GM18867 (cell line): ENCODE results near the gene LRWD1.
"Not testable (repeated sequence)": the region's sequence is repeated elsewhere in the genome, so short reads cannot be mapped to it uniquely, and the experiment has no call there.

Experiments
- ATAC-seq: cut with Tn5 transposase; IDR thresholded peaks from one replicate; pipeline ENCODE4 v1.9.1; 2021; ENCODE audit warnings: mild to moderate bottlenecking, moderate library complexity; ENCODE audit not compliant: unreplicated experiment

LRWD1 gene

GRCh38 chr7:102493220-102493935 is 28.6 kb downstream of the LRWD1 start:
- peak; percentile 44 for ATAC-seq

GRCh38 chr7:102494026-102494425 is 29.2 kb downstream of the LRWD1 start:
- not testable (repeated sequence) for ATAC-seq

GRCh38 chr7:102494473-102495149 is 29.8 kb downstream of the LRWD1 start:
- ATAC-seq: peak; percentile 63

- not testable (repeated sequence) for ATAC-seq
These were observed 32.1 kb downstream of the LRWD1 start for GRCh38 chr7:102496861-102497260.

GRCh38 chr7:102497308-102497707 is 32.5 kb downstream of the LRWD1 start:
- not testable (repeated sequence) for ATAC-seq

- not testable (repeated sequence) for ATAC-seq
These were observed 33.5 kb downstream of the LRWD1 start for GRCh38 chr7:102498321-102498720.

GRCh38 chr7:102503141-102503540 is 38.4 kb downstream of the LRWD1 start:
- not testable (repeated sequence) for ATAC-seq

GRCh38 chr7:102505298-102506185 is 40.8 kb downstream of the LRWD1 start:
- ATAC-seq: not testable (repeated sequence)

- not testable (repeated sequence) for ATAC-seq
These were observed 42.8 kb downstream of the LRWD1 start for GRCh38 chr7:102507410-102508088.

- ATAC-seq: not testable (repeated sequence)
These were observed 45.8 kb downstream of the LRWD1 start for GRCh38 chr7:102510575-102510974.

- ATAC-seq: peak; percentile 35
These were observed 47.2 kb downstream of the LRWD1 start for GRCh38 chr7:102511860-102512522.

- ATAC-seq: not testable (repeated sequence)
These were observed 47.9 kb downstream of the LRWD1 start for GRCh38 chr7:102512642-102513221.

GRCh38 chr7:102514881-102515721 is 50.3 kb downstream of the LRWD1 start:
- ATAC-seq: peak; percentile 80

GRCh38 chr7:102515889-102516288 is 51.1 kb downstream of the LRWD1 start:
- not testable (repeated sequence) for ATAC-seq

GRCh38 chr7:102516951-102517350 is 52.2 kb downstream of the LRWD1 start:
- ATAC-seq: not testable (repeated sequence)

- ATAC-seq: peak; percentile 78
These were observed 52.9 kb downstream of the LRWD1 start, which contains the start of gene RASA4B for GRCh38 chr7:102517550-102518147. Gene RASA4B, minus strand, starts transcription at chr7:102517777. Its CDS starts 67 bp downstream, at chr7:102517710.

GRCh38 chr7:102520797-102521196 is 56.0 kb downstream of the LRWD1 start:
- not testable (repeated sequence) for ATAC-seq
